ENCODE measurements around the gene OCA2. TPM values are rescaled to one million over a fixed set of nuclear protein-coding genes. Genes with fewer than 3 reads are reported as not detected.
"Not testable (repeated sequence)": the region's sequence is repeated elsewhere in the genome, so short reads cannot be mapped to it uniquely, and the experiment has no call there.

OCA2 gene
- total RNA-seq, 6 donors from 2014 or later, result 0.83 to 6.0 (median 2.0) TPM

DNA sequence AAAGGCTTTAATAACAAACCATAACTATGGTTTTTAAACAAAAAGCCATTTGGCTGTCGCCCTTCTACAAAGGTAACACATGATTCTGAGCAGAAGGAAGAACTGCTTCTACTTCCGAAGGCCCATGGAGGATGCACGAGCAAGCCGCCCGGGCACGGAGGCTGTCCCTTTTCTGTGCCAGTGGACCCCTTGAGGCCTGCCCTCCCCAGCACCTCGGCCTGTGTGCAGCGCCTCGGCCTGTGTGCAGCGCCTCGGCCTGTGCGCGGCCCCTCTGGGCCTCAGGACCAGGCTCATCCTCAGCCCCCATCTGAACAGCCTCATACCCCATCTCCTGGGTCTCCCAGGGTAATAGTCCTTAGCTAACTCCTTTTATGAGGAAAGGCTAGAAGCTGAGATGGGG is 329.5 kb downstream of the OCA2 start:
- Histone ChIP-seq H3K36me3 (no peaks in the 10 kb centered on the region), H3K9me3 (peaks cover 0 to 11% (median 0%) of the 10 kb centered on the region in 4 donors), H3K4me1 (no peaks in the 10 kb centered on the region), H3K27ac (no peak overlapping the region), H3K27me3 (no peaks in the 10 kb centered on the region), H3K4me3 (no peak overlapping the region)
- WGBS, 2 donors, result 92 to 97% methylated on average over 8 to 13 of the region's 13 CpGs
- no peak for TF ChIP-seq CTCF (IDR thresholded peaks at IDR 0.05)
- TF ChIP-seq POLR2A (IDR thresholded peaks at IDR 0.05), result no peak
- TF ChIP-seq POLR2AphosphoS5 (IDR thresholded peaks at IDR 0.05), result no peak
- TF ChIP-seq EP300 (IDR thresholded peaks at IDR 0.05), result no peak
- no peak for DNase-seq
- ATAC-seq (ENCODE audit: low FRiP score in 2 of 2), result no peak

- ATAC-seq (ENCODE audit: low FRiP score in 2 of 2) (no peak), DNase-seq (no peak)
- 63 to 66% methylated on average over 15 to 24 of the region's 24 CpGs for WGBS, 2 donors
These were observed 330.2 kb downstream of the OCA2 start for GRCh38 chr15:27768732-27769475.

GRCh38 chr15:27767918-27768640 is 331.0 kb downstream of the OCA2 start:
- Histone ChIP-seq H3K9me3 (peaks cover 0 to 11% (median 0%) of the 10 kb centered on the region in 4 donors), H3K4me3 (no peak overlapping the region), H3K27ac (no peak overlapping the region), H3K36me3 (no peaks in the 10 kb centered on the region), H3K27me3 (no peaks in the 10 kb centered on the region), H3K4me1 (no peaks in the 10 kb centered on the region)
- WGBS, 2 donors, result 85 to 86% methylated on average over 13 to 14 of the region's 14 CpGs
- no peak for DNase-seq
- TF ChIP-seq EP300 (IDR thresholded peaks at IDR 0.05), result no peak
- no peak for TF ChIP-seq POLR2A (IDR thresholded peaks at IDR 0.05)
- no peak for TF ChIP-seq POLR2AphosphoS5 (IDR thresholded peaks at IDR 0.05)
- no peak for TF ChIP-seq CTCF (IDR thresholded peaks at IDR 0.05)
- no peak for ATAC-seq (ENCODE audit: low FRiP score in 2 of 2)

More at GRCh38 chr15:27768732-27769475, 330.2 kb downstream of the OCA2 start:
- H3K27ac ChIP-seq, result no peak overlapping the region
- H3K27me3 ChIP-seq, result no peaks in the 10 kb centered on the region
- H3K4me3 ChIP-seq, result no peak overlapping the region
- no peaks in the 10 kb centered on the region for H3K36me3 ChIP-seq
- H3K4me1 ChIP-seq, result no peaks in the 10 kb centered on the region
- no peak for TF ChIP-seq EP300 (IDR thresholded peaks at IDR 0.05)
- no peak for TF ChIP-seq POLR2AphosphoS5 (IDR thresholded peaks at IDR 0.05)
- TF ChIP-seq CTCF (IDR thresholded peaks at IDR 0.05), result no peak
- TF ChIP-seq POLR2A (IDR thresholded peaks at IDR 0.05), result no peak
- peaks cover 0 to 11% (median 0%) of the 10 kb centered on the region in 4 donors for H3K9me3 ChIP-seq

- H3K27ac ChIP-seq; H3K36me3 ChIP-seq; H3K4me1 ChIP-seq; H3K27me3 ChIP-seq; ATAC-seq (ENCODE audit: low FRiP score in 2 of 2); H3K4me3 ChIP-seq; DNase-seq: not testable (repeated sequence)
- H3K9me3 ChIP-seq, result peaks cover 0 to 11% (median 0%) of the 10 kb centered on the region in 4 donors
These were observed 331.7 kb downstream of the OCA2 start for GRCh38 chr15:27767430-27767829.

- no peak overlapping the region for H3K27ac ChIP-seq
- H3K9me3 ChIP-seq, result peaks cover 0 to 8% (median 0%) of the 10 kb centered on the region in 4 donors
- DNase-seq (no peak), ATAC-seq (ENCODE audit: low FRiP score in 2 of 2) (no peak)
- H3K4me3 ChIP-seq, result no peak overlapping the region
- no peaks in the 10 kb centered on the region for H3K27me3 ChIP-seq
- no peaks in the 10 kb centered on the region for H3K4me1 ChIP-seq
- 89 to 100% methylated on average over 1 to 3 of the region's 3 CpGs for WGBS, 2 donors
- TF ChIP-seq CTCF (IDR thresholded peaks at IDR 0.05) (no peak), EP300 (IDR thresholded peaks at IDR 0.05) (no peak), POLR2A (IDR thresholded peaks at IDR 0.05) (no peak), POLR2AphosphoS5 (IDR thresholded peaks at IDR 0.05) (no peak)
- H3K36me3 ChIP-seq, result no peaks in the 10 kb centered on the region
These were observed 334.8 kb downstream of the OCA2 start for GRCh38 chr15:27764339-27764738.
